ES-I3 (cell line): ENCODE results near the gene SZT2.
"Not testable (repeated sequence)": the region's sequence is repeated elsewhere in the genome, so short reads cannot be mapped to it uniquely, and the experiment has no call there.

Experiments
- H3K36me3 ChIP-seq: 2 replicates; pipeline ENCODE4 v1.6.1; 2013; ENCODE audit warnings: mild to moderate bottlenecking, low read length, control low read depth, moderate library complexity; ENCODE audit not compliant: insufficient read depth
- H3K4me1 ChIP-seq: 2 replicates; pipeline ENCODE4 v1.6.1; 2013; ENCODE audit warnings: mild to moderate bottlenecking, control low read depth, low read length; ENCODE audit not compliant: insufficient read depth
- H3K9ac ChIP-seq: 2 replicates; pipeline ENCODE4 v1.6.1; 2013; ENCODE audit warnings: low read depth, mild to moderate bottlenecking, low read length, moderate library complexity
- H3K9me3 ChIP-seq: 2 replicates; pipeline ENCODE4 v1.6.1; 2013; ENCODE audit warnings: mild to moderate bottlenecking, low read length, moderate library complexity; ENCODE audit not compliant: control insufficient read depth, insufficient read depth

Gene SZT2

GRCh38 chr1:43468414-43468813 is 78.7 kb downstream of the SZT2 start:
- H3K9ac ChIP-seq, result no peak overlapping the region
- peaks cover 15% of the 10 kb centered on the region for H3K4me1 ChIP-seq
- H3K36me3 ChIP-seq, result no peaks in the 10 kb centered on the region
- H3K9me3 ChIP-seq, result no peaks in the 10 kb centered on the region; the same call in 1 of the 2 replicates

- no peaks in the 10 kb centered on the region; the same call in 1 of the 2 replicates for H3K9me3 ChIP-seq
- H3K36me3 ChIP-seq, result no peaks in the 10 kb centered on the region
- H3K4me1 ChIP-seq, result peaks cover 16% of the 10 kb centered on the region
- H3K9ac ChIP-seq, result no peak overlapping the region
Observed at GRCh38 chr1:43469932-43470331, 80.2 kb downstream of the SZT2 start.

- no peak overlapping the region for H3K9ac ChIP-seq
Observed at GRCh38 chr1:43472087-43472462, 82.4 kb downstream of the SZT2 start.

GRCh38 chr1:43472463-43473151 is 82.9 kb downstream of the SZT2 start:
- H3K9ac ChIP-seq, H3K36me3 ChIP-seq, H3K9me3 ChIP-seq: not testable (repeated sequence)
- peaks cover 26% of the 10 kb centered on the region for H3K4me1 ChIP-seq

More at GRCh38 chr1:43472087-43472462, 82.4 kb downstream of the SZT2 start:
- H3K36me3 ChIP-seq, result no peaks in the 10 kb centered on the region
- peaks cover 26% of the 10 kb centered on the region for H3K4me1 ChIP-seq
- H3K9me3 ChIP-seq, result no peaks in the 10 kb centered on the region; the same call in 1 of the 2 replicates

- Histone ChIP-seq H3K4me1 (peaks cover 26% of the 10 kb centered on the region), H3K9me3 (peaks cover 3% of the 10 kb centered on the region; the same call in 1 of the 2 replicates), H3K9ac (no peak overlapping the region), H3K36me3 (no peaks in the 10 kb centered on the region)
Observed at GRCh38 chr1:43473463-43473862, 83.8 kb downstream of the SZT2 start.

GRCh38 chr1:43475611-43476401 is 86.1 kb downstream of the SZT2 start:
- not testable (repeated sequence) for H3K36me3 ChIP-seq, H3K9me3 ChIP-seq, H3K9ac ChIP-seq
- peaks cover 26% of the 10 kb centered on the region for H3K4me1 ChIP-seq

GRCh38 chr1:43477716-43478115 is 88.0 kb downstream of the SZT2 start:
- Histone ChIP-seq H3K4me1 (peaks cover 19% of the 10 kb centered on the region), H3K36me3 (no peaks in the 10 kb centered on the region), H3K9me3 (0 out of 2 replicates have a peak, but pooled peaks cover 3% of the 10 kb centered on the region), H3K9ac (no peak overlapping the region)

- no peak overlapping the region for H3K9ac ChIP-seq
- H3K9me3 ChIP-seq, result 0 out of 2 replicates have a peak, but pooled peaks cover 3% of the 10 kb centered on the region
- H3K36me3 ChIP-seq, result no peaks in the 10 kb centered on the region
- peaks cover 10% of the 10 kb centered on the region for H3K4me1 ChIP-seq
Observed at GRCh38 chr1:43479414-43479813, 89.7 kb downstream of the SZT2 start.

GRCh38 chr1:43481491-43481890 is 91.8 kb downstream of the SZT2 start:
- no peaks in the 10 kb centered on the region for H3K36me3 ChIP-seq
- 0 out of 2 replicates have a peak, but pooled peaks cover 3% of the 10 kb centered on the region for H3K9me3 ChIP-seq
- H3K9ac ChIP-seq, result no peak overlapping the region
- peaks cover 2% of the 10 kb centered on the region for H3K4me1 ChIP-seq

GRCh38 chr1:43482215-43482614 is 92.5 kb downstream of the SZT2 start:
- Histone ChIP-seq H3K36me3 (no peaks in the 10 kb centered on the region), H3K9ac (no peak overlapping the region), H3K4me1 (no peaks in the 10 kb centered on the region), H3K9me3 (0 out of 2 replicates have a peak, but pooled peaks cover 3% of the 10 kb centered on the region)

- Histone ChIP-seq H3K9ac (no peak overlapping the region), H3K36me3 (no peaks in the 10 kb centered on the region), H3K9me3 (peaks cover 10% of the 10 kb centered on the region), H3K4me1 (no peaks in the 10 kb centered on the region)
Observed at GRCh38 chr1:43484367-43484766, 94.7 kb downstream of the SZT2 start.

- Histone ChIP-seq H3K36me3 (no peaks in the 10 kb centered on the region), H3K9ac (no peak overlapping the region), H3K9me3 (peaks cover 12% of the 10 kb centered on the region), H3K4me1 (no peaks in the 10 kb centered on the region)
Observed at GRCh38 chr1:43488165-43488564, 98.5 kb downstream of the SZT2 start.

- H3K9me3 ChIP-seq, result peaks cover 12% of the 10 kb centered on the region
Observed at GRCh38 chr1:43491061-43491460, 101.4 kb downstream of the SZT2 start.

GRCh38 chr1:43492826-43493225 is 103.1 kb downstream of the SZT2 start:
- no peaks in the 10 kb centered on the region for H3K36me3 ChIP-seq
- H3K4me1 ChIP-seq, result peaks cover 5% of the 10 kb centered on the region
- H3K9me3 ChIP-seq, result peaks cover 6% of the 10 kb centered on the region
- H3K9ac ChIP-seq, result no peak overlapping the region

More at GRCh38 chr1:43491061-43491460, 101.4 kb downstream of the SZT2 start:
- Histone ChIP-seq H3K4me1 (peaks cover 5% of the 10 kb centered on the region), H3K9ac (no peak overlapping the region), H3K36me3 (no peaks in the 10 kb centered on the region)
